Uterus (tissue), 2 donors: ENCODE data around the gene JUP.

ENCODE experiments used
- CTCF ChIP-seq, 4 experiments: fragments of 200-600 bp in 2 of 4; fragments of 450-650 bp in 2 of 4; sonication (generic) in 2 of 4; IDR thresholded peaks; one replicate each; pipeline ENCODE4 v1.5.1; 2016 to 2019; ENCODE audit warnings: antibody characterized with exemption in 4 of 4, mild to moderate bottlenecking in 2 of 4, moderate library complexity in 1 of 4
- POLR2A ChIP-seq, 2 donors: fragments of 450-650 bp; IDR thresholded peaks; one replicate each; pipeline ENCODE4 v1.6.1; 2016; ENCODE audit warnings: antibody characterized with exemption in 2 of 2, mild to moderate bottlenecking in 1 of 2, moderate library complexity in 1 of 2

- TF ChIP-seq CTCF (IDR thresholded peaks at IDR 0.05) (no peak), POLR2A (IDR thresholded peaks at IDR 0.05) (no peak)
Measured at GRCh38 chr17:41773731-41774193, 12.7 kb downstream of the JUP start.
